ENCODE results near the gene LMNB1. TPM values are rescaled to one million over a fixed set of nuclear protein-coding genes. Genes with fewer than 3 reads are reported as not detected.

The LMNB1 gene
- total RNA-seq, 4 donors from 2014 or later: 1.4 to 17.7 (median 2.4) TPM

- Histone ChIP-seq H3K27me3 (peaks cover 0 to 8% (median 0%) of the 10 kb centered on the region in 4 donors), H3K27ac (replicated peaks in 1 of 4) (no peak overlapping the region), H3K4me3 (no peak overlapping the region), H3K4me1 (no peaks in the 10 kb centered on the region), H3K9me3 (no peaks in the 10 kb centered on the region), H3K36me3 (no peaks in the 10 kb centered on the region)
- WGBS: 61% methylated on average over 5 of the region's 5 CpGs
- no peak for TF ChIP-seq POLR2AphosphoS5 (IDR thresholded peaks at IDR 0.05)
- no peak for TF ChIP-seq POLR2A (IDR thresholded peaks at IDR 0.05; ENCODE audit: low read depth)
- TF ChIP-seq CTCF (IDR thresholded peaks at IDR 0.05): no peak
- TF ChIP-seq EP300 (IDR thresholded peaks at IDR 0.05): no peak
- no peak for DNase-seq (ENCODE audit: extremely low spot score)
- intact Hi-C loops (cut with DNase I): no loop called here
Observed at GRCh38 chr5:126884269-126884819, 107.4 kb downstream of the LMNB1 start.

Small RNA genes lying within 50 kb of the gene (small RNA-seq; reads per million reads assigned to genes)
- 0 reads per million in 3 donors for gene RNU6-752P

Other genes starting within 250 kb of the LMNB1 start
- gene ALDH7A1, start 181.9 kb upstream of the LMNB1 start, total RNA-seq: 10 to 100 TPM; 14.9 to 17.7 (median 15.5) TPM
- gene PHAX, start 176.2 kb upstream of the LMNB1 start, total RNA-seq: 10 to 100 TPM; 37.8 to 49.0 (median 42.9) TPM